Subcutaneous abdominal adipose tissue (tissue), 5 donors: ENCODE results near the gene SCAP.
A peak's percentile ranks its signal among the peaks of the same experiment; 100 is the strongest.

ENCODE experiments used
- H3K27ac ChIP-seq: one replicate; pipeline ENCODE4 v1.7.0; 2013; ENCODE audit warnings: low read depth, mild to moderate bottlenecking, inconsistent platforms, low read length, moderate library complexity
- H3K27me3 ChIP-seq, 5 donors: one replicate each; pipeline ENCODE4 v1.7.0; 2013; ENCODE audit warnings: low read length in 5 of 5, inconsistent platforms in 1 of 5; ENCODE audit not compliant: control insufficient read depth in 5 of 5, insufficient read depth in 4 of 5
- H3K36me3 ChIP-seq, 5 donors: one replicate each; pipeline ENCODE4 v1.7.0; 2013; ENCODE audit warnings: low read length in 5 of 5; ENCODE audit not compliant: control insufficient read depth in 5 of 5, insufficient read depth in 5 of 5
- H3K4me1 ChIP-seq, 5 donors: one replicate each; pipeline ENCODE4 v1.7.0; 2013; ENCODE audit warnings: low read length in 5 of 5, mild to moderate bottlenecking in 3 of 5, moderate library complexity in 1 of 5; ENCODE audit not compliant: control insufficient read depth in 5 of 5, insufficient read depth in 5 of 5
- H3K4me3 ChIP-seq, 5 donors: one replicate each; pipeline ENCODE4 v1.7.0; 2013; ENCODE audit warnings: low read length in 5 of 5, low read depth in 1 of 5
- H3K9ac ChIP-seq, 5 donors: one replicate each; pipeline ENCODE4 v1.7.0; 2013; ENCODE audit warnings: low read length in 5 of 5, mild to moderate bottlenecking in 4 of 5, moderate library complexity in 3 of 5
- H3K9me3 ChIP-seq, 5 donors: one replicate each; pipeline ENCODE4 v1.7.0; 2013; ENCODE audit warnings: low read length in 5 of 5; ENCODE audit not compliant: control insufficient read depth in 5 of 5
- donor health status: healthy.
- donor health status: healthy.
- donor health status: healthy.
- donor health status: healthy.
- donor health status: healthy.

Gene SCAP

GRCh38 chr3:47475570-47476329 lies at the start of gene SCAP:
SCAP (minus strand) TSS chr3:47475941; CDS start chr3:47442993, 32,948 bp downstream.
- H3K36me3 ChIP-seq, result no peaks in the 10 kb centered on the region
- peak within 1 kb of the TSS; percentile 70 to 95 (median 91) for H3K4me3 ChIP-seq
- H3K27ac ChIP-seq, result peak within 1 kb of the TSS; percentile 86
- no peaks in the 10 kb centered on the region for H3K9me3 ChIP-seq
- H3K9ac ChIP-seq, result peak within 1 kb of the TSS; percentile 84 to 93 (median 88)
- H3K27me3 ChIP-seq, result no peaks in the 10 kb centered on the region
- peaks cover 0 to 23% (median 22%) of the 10 kb centered on the region in 5 donors for H3K4me1 ChIP-seq

GRCh38 chr3:47523310-47524073 lies 47.8 kb upstream of the SCAP start:
- Histone ChIP-seq H3K27ac (no peak overlapping the region), H3K27me3 (no peaks in the 10 kb centered on the region), H3K9me3 (peaks cover 0 to 4% (median 0%) of the 10 kb centered on the region in 5 donors), H3K9ac (no peak overlapping the region), H3K36me3 (no peaks in the 10 kb centered on the region), H3K4me3 (no peak overlapping the region), H3K4me1 (peaks cover 0 to 5% (median 5%) of the 10 kb centered on the region in 5 donors)

DNA sequence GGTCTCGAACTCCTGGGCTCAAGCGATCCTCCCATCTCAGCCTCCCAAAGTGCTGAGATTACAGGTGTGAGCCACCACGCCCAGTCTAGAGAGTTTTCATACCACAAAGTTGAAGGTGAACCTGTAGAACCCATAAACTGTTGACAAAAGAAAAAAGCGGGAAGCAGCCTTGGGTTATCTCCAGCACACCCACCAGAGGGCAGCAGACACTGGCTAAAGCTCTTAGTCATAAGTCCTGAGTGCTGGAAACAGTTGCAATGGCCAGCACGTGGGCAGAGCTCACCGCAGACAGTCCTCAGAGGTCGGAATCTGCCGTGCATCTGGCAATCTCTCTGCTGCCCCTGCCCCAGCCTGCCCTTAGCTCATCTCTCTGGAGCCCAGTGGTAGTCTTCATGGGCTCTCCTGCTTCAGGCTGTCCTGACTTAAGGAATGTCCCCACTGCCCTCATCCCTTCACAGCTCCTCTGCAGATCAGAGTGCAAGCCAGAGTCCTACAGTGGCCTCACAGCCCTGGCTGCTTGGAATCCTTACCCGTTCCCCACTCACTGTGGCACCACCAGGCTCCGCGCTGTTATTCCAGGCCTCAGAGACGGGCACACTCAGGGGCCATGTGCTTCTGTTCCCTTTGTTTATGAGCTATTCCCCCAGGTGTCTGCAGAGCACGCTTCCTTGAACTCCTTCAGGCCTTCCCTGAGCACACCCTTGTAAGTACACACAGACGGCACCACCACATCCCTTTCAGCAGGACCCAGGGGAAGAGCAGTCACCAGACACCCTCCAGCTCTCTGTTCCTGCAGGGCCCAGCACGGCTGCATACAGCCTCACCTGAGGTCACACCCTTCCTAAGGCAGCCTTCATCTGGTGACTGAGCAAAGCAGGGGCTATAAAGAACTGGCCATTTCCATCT lies 46.6 kb upstream of the SCAP start:
- no peak overlapping the region for H3K27ac ChIP-seq
- no peaks in the 10 kb centered on the region for H3K27me3 ChIP-seq
- no peaks in the 10 kb centered on the region for H3K36me3 ChIP-seq
- H3K9me3 ChIP-seq, result no peaks in the 10 kb centered on the region
- H3K4me3 ChIP-seq, result no peak overlapping the region
- no peak overlapping the region for H3K9ac ChIP-seq
- peaks cover 0 to 5% (median 5%) of the 10 kb centered on the region in 5 donors for H3K4me1 ChIP-seq

GRCh38 chr3:47520756-47521155 lies 45.0 kb upstream of the SCAP start:
- no peaks in the 10 kb centered on the region for H3K36me3 ChIP-seq
- H3K4me1 ChIP-seq, result peaks cover 0 to 5% (median 5%) of the 10 kb centered on the region in 5 donors
- no peak overlapping the region for H3K4me3 ChIP-seq
- H3K9ac ChIP-seq, result no peak overlapping the region
- H3K9me3 ChIP-seq, result no peaks in the 10 kb centered on the region
- H3K27me3 ChIP-seq, result no peaks in the 10 kb centered on the region
- no peak overlapping the region for H3K27ac ChIP-seq

DNA sequence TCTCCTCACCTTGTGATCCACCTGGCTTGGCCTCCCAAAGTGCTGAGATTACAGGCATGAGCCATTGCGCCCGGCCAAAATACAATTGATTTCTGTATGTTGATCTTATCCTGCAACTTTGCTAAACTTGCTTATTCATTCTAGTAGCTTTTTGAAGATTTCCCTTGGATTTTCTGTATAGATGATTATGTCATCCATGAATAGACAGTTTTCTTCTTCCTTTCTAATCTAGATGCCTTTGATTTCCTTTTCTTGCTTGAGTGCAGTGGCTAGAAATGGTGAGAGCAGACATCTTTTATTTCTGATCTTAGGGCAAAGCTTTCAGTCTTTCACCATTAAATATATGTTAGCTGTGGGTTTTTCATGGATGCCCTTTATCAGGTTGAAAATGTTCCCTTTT lies 42.2 kb upstream of the SCAP start:
- Histone ChIP-seq H3K27ac (no peak overlapping the region), H3K36me3 (no peaks in the 10 kb centered on the region), H3K9me3 (no peaks in the 10 kb centered on the region), H3K9ac (no peak overlapping the region), H3K4me1 (peaks cover 0 to 7% (median 5%) of the 10 kb centered on the region in 5 donors), H3K27me3 (no peaks in the 10 kb centered on the region), H3K4me3 (no peak overlapping the region)

GRCh38 chr3:47515864-47516319 lies 40.2 kb upstream of the SCAP start:
- Histone ChIP-seq H3K9ac (no peak overlapping the region), H3K9me3 (no peaks in the 10 kb centered on the region), H3K4me1 (peaks cover 0 to 14% (median 12%) of the 10 kb centered on the region in 5 donors), H3K27ac (no peak overlapping the region), H3K27me3 (no peaks in the 10 kb centered on the region), H3K4me3 (no peak overlapping the region), H3K36me3 (peaks cover 0 to under 1% (median 0%) of the 10 kb centered on the region in 5 donors)

- H3K9me3 ChIP-seq, result no peaks in the 10 kb centered on the region
- no peak overlapping the region for H3K27ac ChIP-seq
- peaks cover 0 to 14% (median 12%) of the 10 kb centered on the region in 5 donors for H3K4me1 ChIP-seq
- peak overlapping the region in 1 of 5 donors; percentile 8 for H3K9ac ChIP-seq
- no peaks in the 10 kb centered on the region for H3K27me3 ChIP-seq
- H3K36me3 ChIP-seq, result peaks cover 0 to 8% (median 6%) of the 10 kb centered on the region in 5 donors
- no peak overlapping the region for H3K4me3 ChIP-seq
Observed at GRCh38 chr3:47515100-47515499, 39.4 kb upstream of the SCAP start.

- peak within 1 kb of the TSS; percentile 79 to 92 (median 88) for H3K4me3 ChIP-seq
- peaks cover 0 to 23% (median 10%) of the 10 kb centered on the region in 5 donors for H3K36me3 ChIP-seq
- H3K9me3 ChIP-seq, result no peaks in the 10 kb centered on the region
- H3K4me1 ChIP-seq, result peaks cover 0 to 14% (median 12%) of the 10 kb centered on the region in 5 donors
- peak within 1 kb of the TSS; percentile 93 for H3K27ac ChIP-seq
- no peaks in the 10 kb centered on the region for H3K27me3 ChIP-seq
- H3K9ac ChIP-seq, result peak within 1 kb of the TSS; percentile 74 to 94 (median 87)
Observed at GRCh38 chr3:47513125-47513929, 37.6 kb upstream of the SCAP start, which contains the start of gene ELP6. ELP6 (minus strand) TSS chr3:47513712; CDS start chr3:47513590, 122 bp downstream.
